ENCODE measurements around the gene ETFRF1.

ETFRF1 gene, protein sequence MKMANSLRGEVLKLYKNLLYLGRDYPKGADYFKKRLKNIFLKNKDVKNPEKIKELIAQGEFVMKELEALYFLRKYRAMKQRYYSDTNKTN

DNA sequence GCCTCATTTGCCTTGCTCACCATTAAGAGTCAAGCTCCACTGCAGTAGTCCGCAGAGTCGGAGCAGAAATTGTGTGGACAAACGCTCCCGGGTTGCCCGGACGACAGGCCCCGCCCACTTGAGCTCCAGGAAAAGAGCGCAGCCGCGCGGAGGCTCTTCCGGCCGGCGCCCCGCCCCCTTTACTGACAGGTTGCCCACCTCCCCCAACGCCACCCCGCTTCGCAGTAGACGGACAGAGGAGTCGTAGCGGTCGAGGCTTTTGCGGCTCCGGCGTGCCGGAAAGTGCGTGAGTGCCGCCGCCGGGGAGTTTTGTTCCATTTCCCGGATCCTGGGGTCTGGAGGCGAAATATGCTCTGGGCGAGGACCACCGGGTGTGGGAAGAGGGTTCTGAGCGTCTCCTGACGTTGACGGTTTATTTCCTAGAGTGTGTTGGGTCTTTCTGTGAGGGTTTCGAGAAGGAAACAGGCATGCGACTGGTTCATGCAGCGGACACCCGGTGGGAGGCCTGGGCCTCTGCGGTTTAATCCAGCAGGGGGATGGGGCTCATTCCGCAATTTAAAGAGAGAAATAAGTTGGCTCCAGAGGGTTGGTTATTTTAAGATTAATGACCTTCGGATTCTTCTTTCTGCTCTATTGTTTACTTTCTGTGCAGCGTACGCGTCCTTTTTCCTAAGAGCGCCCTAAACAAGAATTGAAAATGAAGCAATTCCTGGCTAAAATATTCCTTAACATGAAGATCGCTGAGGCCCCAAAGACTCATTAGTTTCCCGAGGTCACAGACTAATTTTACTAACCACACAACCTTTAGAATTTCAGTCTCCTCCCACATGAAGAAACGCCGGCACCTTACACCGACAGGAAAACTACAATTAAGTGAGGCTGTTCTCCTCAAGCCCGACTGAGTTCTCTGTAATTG is at the start of gene ETFRF1, which contains the start of gene DNAI7:
ETFRF1 (plus strand) TSS at position 182 of the 916 bp plus-strand sequence. CDS start 8,720 bp downstream, outside the sequence.
DNAI7 (minus strand) TSS at position 105 of the 916 bp plus-strand sequence; CDS start at position 23, 82 bp downstream.
- peak within 1 kb of the TSS; percentile 79 for H3K27ac ChIP-seq
- no peak for TF ChIP-seq ZFX (IDR thresholded peaks at IDR 0.05; ENCODE audit: borderline replicate concordance)
- TF ChIP-seq, protein P1, sequence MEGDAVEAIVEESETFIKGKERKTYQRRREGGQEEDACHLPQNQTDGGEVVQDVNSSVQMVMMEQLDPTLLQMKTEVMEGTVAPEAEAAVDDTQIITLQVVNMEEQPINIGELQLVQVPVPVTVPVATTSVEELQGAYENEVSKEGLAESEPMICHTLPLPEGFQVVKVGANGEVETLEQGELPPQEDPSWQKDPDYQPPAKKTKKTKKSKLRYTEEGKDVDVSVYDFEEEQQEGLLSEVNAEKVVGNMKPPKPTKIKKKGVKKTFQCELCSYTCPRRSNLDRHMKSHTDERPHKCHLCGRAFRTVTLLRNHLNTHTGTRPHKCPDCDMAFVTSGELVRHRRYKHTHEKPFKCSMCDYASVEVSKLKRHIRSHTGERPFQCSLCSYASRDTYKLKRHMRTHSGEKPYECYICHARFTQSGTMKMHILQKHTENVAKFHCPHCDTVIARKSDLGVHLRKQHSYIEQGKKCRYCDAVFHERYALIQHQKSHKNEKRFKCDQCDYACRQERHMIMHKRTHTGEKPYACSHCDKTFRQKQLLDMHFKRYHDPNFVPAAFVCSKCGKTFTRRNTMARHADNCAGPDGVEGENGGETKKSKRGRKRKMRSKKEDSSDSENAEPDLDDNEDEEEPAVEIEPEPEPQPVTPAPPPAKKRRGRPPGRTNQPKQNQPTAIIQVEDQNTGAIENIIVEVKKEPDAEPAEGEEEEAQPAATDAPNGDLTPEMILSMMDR (IDR thresholded peaks at IDR 0.05) = no peak; the same call in 1 of the 2 replicates

DNA sequence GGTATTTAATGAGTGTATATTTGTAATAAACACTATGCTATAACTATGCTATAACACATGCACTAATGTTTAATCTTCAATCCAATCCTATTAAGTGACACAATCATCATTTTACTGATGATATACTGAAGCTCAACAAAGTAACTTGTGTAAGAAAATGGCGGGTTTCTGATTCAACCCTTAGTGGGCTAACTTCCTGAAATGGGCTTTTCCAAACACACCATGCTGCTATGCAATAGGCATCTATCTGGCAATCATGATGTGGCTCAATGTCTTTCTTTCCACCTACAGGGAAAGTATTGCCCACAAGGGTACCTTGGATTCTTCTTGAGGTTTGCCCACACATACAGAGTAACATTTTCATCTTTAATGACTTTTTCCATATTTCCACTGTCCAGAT is 48.4 kb upstream of the ETFRF1 start:
- no peak overlapping the region for H3K27ac ChIP-seq
- TF ChIP-seq, protein P1 (IDR thresholded peaks at IDR 0.05) = no peak

DNA sequence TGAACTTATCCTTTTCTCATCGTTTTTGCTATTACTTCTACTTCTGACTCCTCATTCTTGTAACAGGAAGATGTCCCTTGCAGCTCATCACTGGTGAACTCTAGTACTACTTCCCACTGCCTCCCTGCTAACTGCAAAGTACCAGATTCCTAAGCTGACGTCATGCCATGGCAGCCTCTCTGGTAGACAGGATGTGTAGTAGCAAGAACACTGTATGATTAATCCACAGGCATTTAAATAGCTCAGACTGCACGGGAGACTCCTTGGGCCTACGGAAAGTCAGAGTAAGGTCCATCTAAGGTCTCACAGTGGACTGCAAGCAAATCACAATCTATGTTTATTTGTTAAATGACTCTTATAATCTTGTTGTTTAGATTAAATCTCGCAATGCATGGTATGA is 43.6 kb upstream of the ETFRF1 start:
- TF ChIP-seq ZFX (IDR thresholded peaks at IDR 0.05; ENCODE audit: borderline replicate concordance) = no peak
- TF ChIP-seq, protein P1 (IDR thresholded peaks at IDR 0.05) = no peak
- H3K27ac ChIP-seq = no peak overlapping the region

DNA sequence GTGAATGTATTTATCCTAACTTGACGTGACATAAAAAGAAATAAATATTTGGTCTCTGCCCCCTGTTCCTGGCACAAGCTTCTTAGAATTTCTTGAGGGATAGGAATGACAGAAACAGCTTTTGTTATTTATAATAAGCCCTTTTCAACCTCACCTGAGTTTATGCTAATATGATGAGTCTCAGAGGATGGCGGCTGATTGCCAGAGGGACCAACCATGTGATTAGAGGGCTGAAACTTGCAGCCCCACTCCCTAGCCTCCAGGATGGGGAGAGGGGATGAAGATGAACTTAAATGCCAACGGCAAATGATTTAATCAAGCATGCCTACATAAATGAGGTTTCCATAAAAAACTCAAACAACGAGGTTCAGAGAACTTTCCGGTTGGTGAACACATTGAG is 43.0 kb upstream of the ETFRF1 start:
- H3K27ac ChIP-seq = no peak overlapping the region

DNA sequence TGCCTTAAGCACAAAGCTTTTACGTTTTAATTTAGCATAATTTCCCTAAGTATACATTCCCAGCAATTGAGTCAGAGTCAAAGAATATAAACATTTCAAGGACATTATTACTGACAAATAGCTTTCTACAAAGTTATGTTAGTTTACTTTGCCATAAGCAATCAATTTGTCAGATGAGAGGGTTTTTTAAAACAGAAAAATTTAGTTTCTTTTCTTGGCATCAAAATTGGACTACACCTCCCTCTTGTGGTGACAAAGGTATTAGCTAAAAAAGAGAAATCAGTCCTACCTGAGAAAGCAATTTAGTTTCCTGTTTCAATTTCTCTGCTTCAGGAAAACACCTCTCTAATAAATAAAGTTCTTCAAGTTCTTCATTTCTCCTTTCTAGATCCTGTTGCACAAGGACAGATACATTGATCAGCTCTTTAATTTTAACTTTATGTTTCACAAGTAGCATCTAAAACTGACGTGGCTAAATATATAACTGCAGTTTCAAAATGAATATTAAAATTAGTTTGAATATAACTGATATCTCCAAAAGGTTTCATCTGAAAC is 39.9 kb upstream of the ETFRF1 start:
- TF ChIP-seq, protein P1 (IDR thresholded peaks at IDR 0.05) = peak; percentile 93
- no peak for TF ChIP-seq ZFX (IDR thresholded peaks at IDR 0.05; ENCODE audit: borderline replicate concordance)
- H3K27ac ChIP-seq = no peak overlapping the region

More for the DNA sequence above, 43.0 kb upstream of the ETFRF1 start:
- TF ChIP-seq, protein P1 (IDR thresholded peaks at IDR 0.05) = no peak
- TF ChIP-seq ZFX (IDR thresholded peaks at IDR 0.05; ENCODE audit: borderline replicate concordance) = no peak

DNA sequence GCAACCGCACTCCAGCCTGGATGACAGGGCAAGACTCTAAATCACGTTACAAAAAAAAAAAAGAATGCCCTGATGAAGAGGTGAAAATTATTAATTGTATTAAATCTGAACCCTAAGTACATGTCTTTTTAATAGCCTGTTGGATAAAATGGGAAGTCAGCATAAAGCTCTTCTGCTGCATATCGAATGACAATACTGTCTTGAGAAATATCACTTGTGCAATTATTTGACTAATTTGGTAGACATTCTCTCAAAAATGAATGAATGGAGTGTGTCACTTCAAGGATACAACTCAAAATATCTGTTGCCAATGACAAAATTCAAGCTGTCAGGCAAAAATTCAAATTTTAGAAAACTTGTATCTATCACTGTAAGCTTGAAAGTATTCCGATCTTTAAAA is 39.0 kb upstream of the ETFRF1 start:
- no peak overlapping the region for H3K27ac ChIP-seq
- no peak for TF ChIP-seq ZFX (IDR thresholded peaks at IDR 0.05; ENCODE audit: borderline replicate concordance)
- TF ChIP-seq, protein P1 (IDR thresholded peaks at IDR 0.05) = no peak
